HuH-7 (cell line): ENCODE data around the gene STX18.

Source experiments
- DNase-seq: peaks from one replicate; pipeline ENCODE4 v3.0.0; 2011; ENCODE audit warnings: low spot score

The STX18 gene

GRCh38 chr4:4397441-4397819 is 144.4 kb downstream of the STX18 start:
- DNase-seq, result no peak

- no peak for DNase-seq
These were observed 145.0 kb downstream of the STX18 start for GRCh38 chr4:4396628-4397440.

GRCh38 chr4:4395849-4396627 is 145.8 kb downstream of the STX18 start:
- DNase-seq, result no peak

GRCh38 chr4:4395371-4395770 is 146.5 kb downstream of the STX18 start:
- DNase-seq, result no peak

GRCh38 chr4:4394644-4395043 is 147.2 kb downstream of the STX18 start:
- DNase-seq, result no peak

GRCh38 chr4:4392501-4393183 is 149.2 kb downstream of the STX18 start:
- DNase-seq, result no peak

GRCh38 chr4:4391866-4392265 is 150.0 kb downstream of the STX18 start:
- DNase-seq, result no peak

GRCh38 chr4:4390515-4391240 is 151.2 kb downstream of the STX18 start:
- DNase-seq, result no peak

GRCh38 chr4:4390046-4390445 is 151.8 kb downstream of the STX18 start:
- no peak for DNase-seq

- DNase-seq, result no peak
These were observed 152.8 kb downstream of the STX18 start for GRCh38 chr4:4388836-4389575.

- DNase-seq, result no peak
These were observed 153.5 kb downstream of the STX18 start for GRCh38 chr4:4388311-4388790.

GRCh38 chr4:4387531-4388310 is 154.1 kb downstream of the STX18 start:
- DNase-seq, result no peak

GRCh38 chr4:4386736-4387392 is 155.0 kb downstream of the STX18 start, which contains the start of gene NSG1:
Gene NSG1, plus strand, starts transcription at chr4:4387102. Its CDS starts 528 bp downstream, at chr4:4387630.
- DNase-seq, result no peak

- no peak for DNase-seq
These were observed 155.5 kb downstream of the STX18 start for GRCh38 chr4:4386296-4386735.

- DNase-seq, result no peak
These were observed 156.0 kb downstream of the STX18 start for GRCh38 chr4:4385729-4386295.

GRCh38 chr4:4384837-4385236 is 157.0 kb downstream of the STX18 start:
- peak; percentile 70 for DNase-seq

- DNase-seq, result no peak
These were observed 158.8 kb downstream of the STX18 start for GRCh38 chr4:4383085-4383484.

- DNase-seq, result no peak
These were observed 162.2 kb downstream of the STX18 start for GRCh38 chr4:4379540-4380087.
